OCI-LY7 (cell line): ENCODE results near the gene INPP5A.

Experiments used
- EZH2phosphoT487 ChIP-seq: fragments of 200-600 bp; sonication (generic); IDR thresholded peaks from 2 replicates; pipeline ENCODE4 v1.6.1; 2018; ENCODE audit warnings: low read depth, borderline replicate concordance, mild to moderate bottlenecking, mixed run types, antibody characterized with exemption, low read length, moderate library complexity, mixed read lengths
- TF ChIP-seq, protein P1 (sequence below): fragments of 200-600 bp; sonication (generic); conservative IDR thresholded peaks from 2 replicates; pipeline ENCODE4 v1.5.1; 2014; ENCODE audit warnings: mild to moderate bottlenecking, antibody characterized with exemption, low read length, moderate library complexity, mixed read lengths

DNA sequence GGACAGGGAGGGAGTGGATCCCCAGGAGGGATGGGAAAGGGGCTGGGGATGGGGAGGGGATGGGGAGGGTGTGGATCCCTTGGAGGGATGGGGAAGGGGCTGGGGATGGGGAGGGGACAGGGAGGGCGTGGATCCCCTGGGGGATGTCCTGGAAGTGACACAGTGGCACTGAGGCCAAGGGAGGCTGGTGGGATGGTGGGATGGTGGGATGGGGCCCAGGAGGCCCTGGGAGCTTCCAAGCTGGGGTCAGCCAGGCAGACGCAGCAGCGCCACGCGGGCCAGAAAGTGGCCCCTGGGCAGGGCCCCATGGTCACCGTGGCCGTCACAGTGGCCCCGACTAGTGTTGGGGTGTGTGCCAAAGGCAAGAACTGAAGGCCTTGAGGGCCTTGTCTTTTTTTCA, 67.8 kb downstream of the INPP5A start:
- TF ChIP-seq, protein P1, sequence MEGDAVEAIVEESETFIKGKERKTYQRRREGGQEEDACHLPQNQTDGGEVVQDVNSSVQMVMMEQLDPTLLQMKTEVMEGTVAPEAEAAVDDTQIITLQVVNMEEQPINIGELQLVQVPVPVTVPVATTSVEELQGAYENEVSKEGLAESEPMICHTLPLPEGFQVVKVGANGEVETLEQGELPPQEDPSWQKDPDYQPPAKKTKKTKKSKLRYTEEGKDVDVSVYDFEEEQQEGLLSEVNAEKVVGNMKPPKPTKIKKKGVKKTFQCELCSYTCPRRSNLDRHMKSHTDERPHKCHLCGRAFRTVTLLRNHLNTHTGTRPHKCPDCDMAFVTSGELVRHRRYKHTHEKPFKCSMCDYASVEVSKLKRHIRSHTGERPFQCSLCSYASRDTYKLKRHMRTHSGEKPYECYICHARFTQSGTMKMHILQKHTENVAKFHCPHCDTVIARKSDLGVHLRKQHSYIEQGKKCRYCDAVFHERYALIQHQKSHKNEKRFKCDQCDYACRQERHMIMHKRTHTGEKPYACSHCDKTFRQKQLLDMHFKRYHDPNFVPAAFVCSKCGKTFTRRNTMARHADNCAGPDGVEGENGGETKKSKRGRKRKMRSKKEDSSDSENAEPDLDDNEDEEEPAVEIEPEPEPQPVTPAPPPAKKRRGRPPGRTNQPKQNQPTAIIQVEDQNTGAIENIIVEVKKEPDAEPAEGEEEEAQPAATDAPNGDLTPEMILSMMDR, result no peak
- TF ChIP-seq EZH2phosphoT487, result no peak
